CD14-positive monocyte (primary cell): ENCODE measurements around the gene FAM20C. TPM values are rescaled to one million over a fixed set of nuclear protein-coding genes. Genes with fewer than 3 reads are reported as not detected.

ENCODE experiments used
- DNase-seq, 3 donors: peaks; one replicate each; pipeline ENCODE4 v3.0.0-alpha.2; 2011 to 2022
- H2AFZ ChIP-seq: 2 replicates; pipeline ENCODE4 v1.6.0; 2012; ENCODE audit warnings: mild to moderate bottlenecking, low read depth, low read length, inconsistent platforms; ENCODE audit not compliant: insufficient read depth, poor library complexity, severe bottlenecking
- H3K27ac ChIP-seq, 2 donors: 1 replicate in 1 of 2; 2 replicates in 1 of 2; pipeline ENCODE4 v1.5.1; 2012 to 2013; ENCODE audit warnings: low read length in 2 of 2, control low read depth in 1 of 2, inconsistent platforms in 1 of 2, low read depth in 1 of 2, mild to moderate bottlenecking in 1 of 2
- H3K27me3 ChIP-seq, 2 donors: one replicate each; pipeline versions ENCODE4 v1.6.0 to v1.6.1; 2011 to 2013; ENCODE audit warnings: low read length in 2 of 2; ENCODE audit not compliant: control insufficient read depth in 2 of 2, insufficient read depth in 2 of 2
- H3K36me3 ChIP-seq, 2 donors: replicated peaks in 1 of 2; 1 replicate in 1 of 2; 2 replicates in 1 of 2; pipeline versions ENCODE4 v1.5.1 to v1.6.1; 2012 to 2013; ENCODE audit warnings: low read length in 2 of 2, control low read depth in 1 of 2, inconsistent platforms in 1 of 2, mild to moderate bottlenecking in 1 of 2; ENCODE audit not compliant: insufficient read depth in 2 of 2, control insufficient read depth in 1 of 2
- H3K4me1 ChIP-seq, 2 donors: 1 replicate in 1 of 2; 2 replicates in 1 of 2; pipeline versions ENCODE4 v1.5.1 to v1.6.1; 2012 to 2013; ENCODE audit warnings: low read length in 2 of 2, control low read depth in 1 of 2, inconsistent platforms in 1 of 2, mild to moderate bottlenecking in 1 of 2, moderate library complexity in 1 of 2; ENCODE audit not compliant: insufficient read depth in 2 of 2, control insufficient read depth in 1 of 2
- H3K4me2 ChIP-seq: replicated peaks from 2 replicates; pipeline ENCODE3; 2012; ENCODE audit warnings: low read length, moderate library complexity, mild to moderate bottlenecking; ENCODE audit not compliant: poor library complexity, severe bottlenecking; ENCODE audit errors: extremely low read depth
- H3K4me3 ChIP-seq, 3 experiments: fragments of 200-600 bp in 1 of 3; sonication (generic) in 1 of 3; replicated peaks in 1 of 3; 1 replicate in 2 of 3; 2 replicates in 1 of 3; pipeline ENCODE4 v1.5.1; 2011 to 2013; ENCODE audit warnings: low read length in 3 of 3, mild to moderate bottlenecking in 3 of 3, control low read depth in 2 of 3, low read depth in 2 of 3, inconsistent platforms in 1 of 3, moderate library complexity in 1 of 3
- H3K79me2 ChIP-seq: 2 replicates; pipeline ENCODE4 v1.6.0; 2012; ENCODE audit warnings: mild to moderate bottlenecking, control low read depth, inconsistent platforms, low read length, moderate library complexity; ENCODE audit not compliant: insufficient read depth
- H3K9ac ChIP-seq: 2 replicates; pipeline ENCODE4 v1.6.0; 2017; ENCODE audit warnings: low read length, mild to moderate bottlenecking; ENCODE audit not compliant: insufficient read depth, poor library complexity, severe bottlenecking
- H3K9me3 ChIP-seq, 2 donors: replicated peaks in 1 of 2; 1 replicate in 1 of 2; 2 replicates in 1 of 2; pipeline versions ENCODE4 v1.5.1 to v1.6.1; 2012 to 2013; ENCODE audit warnings: low read length in 2 of 2, control low read depth in 1 of 2; ENCODE audit not compliant: control insufficient read depth in 1 of 2, insufficient read depth in 1 of 2
- H4K20me1 ChIP-seq: 2 replicates; pipeline ENCODE4 v1.6.0; 2012; ENCODE audit warnings: mild to moderate bottlenecking, low read length, control low read depth, moderate library complexity; ENCODE audit not compliant: insufficient read depth
- H3K27ac Mint-ChIP-seq, 7 donors: one replicate each; pipeline ENCODE4 v1.8.0; 2020; ENCODE audit warnings: mild to moderate bottlenecking in 7 of 7, mixed read lengths in 7 of 7, moderate library complexity in 6 of 7, inconsistent platforms in 2 of 7
- H3K27me3 Mint-ChIP-seq, 3 donors: one replicate each; pipeline ENCODE4 v1.8.0; 2021 to 2022; ENCODE audit warnings: low read depth in 3 of 3, mild to moderate bottlenecking in 3 of 3, mixed read lengths in 3 of 3, moderate library complexity in 3 of 3, inconsistent platforms in 1 of 3
- H3K36me3 Mint-ChIP-seq, 2 donors: one replicate each; pipeline ENCODE4 v1.8.0; 2020; ENCODE audit warnings: mixed read lengths in 2 of 2, inconsistent platforms in 1 of 2, mild to moderate bottlenecking in 1 of 2
- H3K4me1 Mint-ChIP-seq: one replicate; pipeline ENCODE4 v1.8.0; 2020; ENCODE audit warnings: mild to moderate bottlenecking, mixed read lengths
- H3K4me3 Mint-ChIP-seq, 2 donors: one replicate each; pipeline ENCODE4 v1.8.0; 2020; ENCODE audit warnings: mild to moderate bottlenecking in 2 of 2, mixed read lengths in 2 of 2, moderate library complexity in 1 of 2
- H3K9me3 Mint-ChIP-seq, 7 donors: one replicate each; pipeline ENCODE4 v1.8.0; 2020 to 2022; ENCODE audit warnings: mixed read lengths in 7 of 7, mild to moderate bottlenecking in 6 of 7, moderate library complexity in 6 of 7, inconsistent platforms in 2 of 7
- CTCF ChIP-seq: fragments of 200-600 bp; IDR thresholded peaks from one replicate; pipeline ENCODE4 v1.8.0; 2022; ENCODE audit warnings: antibody characterized with exemption, mild to moderate bottlenecking
- WGBS: methylation state at CpG from one replicate; pipeline ENCODE4 v1.1.5; 2013; ENCODE audit warnings: missing lambda C conversion rate; ENCODE audit not compliant: insufficient coverage; 5-methylcytosine and 5-hydroxymethylcytosine counted together
- intact Hi-C, 2 donors: fragments of 100-400 bp; cut with micrococcal nuclease; formaldehyde crosslinking; loops; one replicate each; pipeline versions ENCODE4 v1.15.0 to v1.15.1; 2023
- polyA plus RNA-seq, 3 donors: library from polyadenylated mRNA; depleted of rRNA in 1 of 3; unstranded in 2 of 3; stranded (reverse) in 1 of 3; fragments of 300-500 nt in 2 of 3; fragments of >200 nt in 1 of 3; fragmentation: Illumina TruSeq in 2 of 3; gene quantifications; 1 replicate in 2 of 3; 2 replicates in 1 of 3; pipeline ENCODE4 v1.2.3, GENCODE V29; 2012 to 2021

Gene FAM20C
- polyA plus RNA-seq, 3 donors = 1.2 to 32.2 (median 1.5) TPM

- intact Hi-C loops = no loop called here
- H3K4me3 Mint-ChIP-seq = peak overlapping the region; percentile 93 to 97
- peaks cover 0 to 18% of the 10 kb centered on the region in 2 donors for H3K27me3 ChIP-seq
Measured at GRCh38 chr7:195010-195829, 2.8 kb downstream of the FAM20C start.

GRCh38 chr7:195830-196128, 3.4 kb downstream of the FAM20C start:
- H3K4me1 ChIP-seq = peaks cover 24 to 39% of the 10 kb centered on the region in 2 donors
- H3K27ac Mint-ChIP-seq = no peak overlapping the region

More at GRCh38 chr7:195010-195829, 2.8 kb downstream of the FAM20C start:
- Mint-ChIP-seq H3K9me3 (peaks cover 0 to 1% (median 0%) of the 10 kb centered on the region in 7 donors), H3K4me1 (peaks cover 40% of the 10 kb centered on the region), H3K27ac (peak overlapping the region in 2 of 7 donors; percentile 25 to 57), H3K36me3 (peaks cover 64 to 66% of the 10 kb centered on the region in 2 donors), H3K27me3 (peaks cover 0 to 19% (median 17%) of the 10 kb centered on the region in 3 donors)
- Histone ChIP-seq H3K9ac (no peak overlapping the region), H3K9me3 (no peaks in the 10 kb centered on the region), H3K4me2 (peak overlapping the region; percentile 77), H3K4me1 (peaks cover 24 to 43% of the 10 kb centered on the region in 2 donors), H2AFZ (no peak overlapping the region), H3K27ac (no peak overlapping the region), H3K36me3 (peaks cover 47 to 52% of the 10 kb centered on the region in 2 donors), H3K79me2 (peaks cover 38% of the 10 kb centered on the region), H3K4me3 (peak overlapping the region in 1 of 3 experiments; percentile 91), H4K20me1 (peaks cover 73% of the 10 kb centered on the region)
- TF ChIP-seq CTCF = no peak
- 96% methylated on average over 31 of the region's 33 CpGs for WGBS
- DNase-seq = no peak

More at GRCh38 chr7:195830-196128, 3.4 kb downstream of the FAM20C start:
- no peak for DNase-seq
- peak overlapping the region; percentile 6 to 97 for H3K4me3 Mint-ChIP-seq
- H4K20me1 ChIP-seq = peaks cover 79% of the 10 kb centered on the region
- peaks cover 0 to 16% of the 10 kb centered on the region in 2 donors for H3K27me3 ChIP-seq
- H3K36me3 Mint-ChIP-seq = peaks cover 63 to 68% of the 10 kb centered on the region in 2 donors
- no peak overlapping the region for H3K27ac ChIP-seq
- no peaks in the 10 kb centered on the region for H3K9me3 ChIP-seq
- intact Hi-C loops = no loop called here
- no peak for TF ChIP-seq CTCF
- H3K27me3 Mint-ChIP-seq = peaks cover 0 to 17% (median 13%) of the 10 kb centered on the region in 3 donors
- peaks cover 39% of the 10 kb centered on the region for H3K4me1 Mint-ChIP-seq
- H3K4me3 ChIP-seq = no peak overlapping the region
- H3K79me2 ChIP-seq = peaks cover 38% of the 10 kb centered on the region
- H3K4me2 ChIP-seq = no peak overlapping the region
- no peak overlapping the region for H2AFZ ChIP-seq
- H3K36me3 ChIP-seq = peaks cover 53 to 58% of the 10 kb centered on the region in 2 donors
- H3K9me3 Mint-ChIP-seq = peaks cover 0 to 1% (median 0%) of the 10 kb centered on the region in 7 donors
- 98% methylated on average over 15 of the region's 19 CpGs for WGBS
- no peak overlapping the region for H3K9ac ChIP-seq
